Activated CD8-positive, alpha-beta T cell treated with anti-CD3 and anti-CD28 coated beads, Interleukin-2, amount 10 ng/mL, durations not matched to agents 7 days and 5 days (primary cell): ENCODE results near the gene LNPK. TPM values are rescaled to one million over a fixed set of nuclear protein-coding genes. Genes with fewer than 3 reads are reported as not detected.
"Not testable (repeated sequence)": the region's sequence is repeated elsewhere in the genome, so short reads cannot be mapped to it uniquely, and the experiment has no call there.

Experiments
- ATAC-seq: fragments of 150-1000 bp; cut with Tn5 transposase; one replicate; pipeline ENCODE4 v1.10.0; 2021; ENCODE audit warnings: moderate library complexity
- CTCF ChIA-PET: fragments of 350-600 bp; sonication (Branson Sonifier 250); formaldehyde crosslinking; loops from one replicate; lab custom pipeline; 2021; ENCODE audit warnings: antibody characterized with exemption; lab: Charles Lee
- POLR2A ChIA-PET: fragments of 350-600 bp; sonication (Branson Sonifier 250); formaldehyde crosslinking; loops from one replicate; lab custom pipeline; 2021; ENCODE audit warnings: antibody characterized with exemption; lab: Charles Lee
- DNase-seq: peaks from one replicate; pipeline ENCODE4 v3.0.0-alpha.2; 2020
- H3K27ac Mint-ChIP-seq: one replicate; pipeline ENCODE4 v1.8.0; 2021; ENCODE audit warnings: mild to moderate bottlenecking, mixed read lengths
- H3K27me3 Mint-ChIP-seq: one replicate; pipeline ENCODE4 v1.8.0; 2021; ENCODE audit warnings: low read depth, mixed read lengths
- H3K36me3 Mint-ChIP-seq: one replicate; pipeline ENCODE4 v1.8.0; 2021; ENCODE audit warnings: low read depth, mixed read lengths
- H3K4me1 Mint-ChIP-seq: one replicate; pipeline ENCODE4 v1.8.0; 2021; ENCODE audit warnings: low read depth, mixed read lengths
- H3K4me3 Mint-ChIP-seq: one replicate; pipeline ENCODE4 v1.8.0; 2021; ENCODE audit warnings: mild to moderate bottlenecking, mixed read lengths
- H3K9me3 Mint-ChIP-seq: one replicate; pipeline ENCODE4 v1.8.0; 2022; ENCODE audit warnings: mixed read lengths; ENCODE audit not compliant: insufficient read depth
- total RNA-seq, 2 experiments: library from RNA; stranded (reverse); gene quantifications; one replicate each; pipeline ENCODE4 v1.2.3, GENCODE V29; 2021

LNPK gene
- total RNA-seq, 2 experiments from 2014 or later: 49.0 to 50.2 TPM

GRCh38 chr2:175965773-175966172 is 36.3 kb downstream of the LNPK start:
- H3K36me3 Mint-ChIP-seq: peaks cover 37% of the 10 kb centered on the region
- no peak overlapping the region for H3K27ac Mint-ChIP-seq
- POLR2A ChIA-PET: no interaction called here
- H3K4me3 Mint-ChIP-seq: no peak overlapping the region
- H3K9me3 Mint-ChIP-seq: no peaks in the 10 kb centered on the region
- ATAC-seq: no peak
- no peaks in the 10 kb centered on the region for H3K27me3 Mint-ChIP-seq
- no peak for DNase-seq
- H3K4me1 Mint-ChIP-seq: no peaks in the 10 kb centered on the region
- CTCF ChIA-PET: no interaction called here

DNA sequence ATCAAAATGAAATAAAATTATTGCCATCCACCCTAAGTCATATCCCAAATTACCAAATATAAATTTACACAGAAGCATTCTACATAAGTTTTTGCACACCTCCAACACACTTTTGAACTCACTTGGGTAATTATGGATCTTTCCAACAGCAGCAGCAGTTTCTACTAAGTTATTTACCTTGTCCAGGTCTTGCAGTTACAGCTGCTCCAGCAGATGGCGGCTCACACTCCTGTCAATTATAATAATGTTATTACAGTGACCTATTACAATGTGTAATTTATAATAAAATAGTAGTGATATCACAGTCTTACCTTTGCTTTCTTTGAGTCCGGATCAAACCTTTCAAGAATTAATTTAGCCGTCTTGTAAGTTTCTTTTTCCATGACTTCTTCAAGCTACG is 37.9 kb downstream of the LNPK start:
- Mint-ChIP-seq H3K27ac (no peak overlapping the region), H3K36me3 (peaks cover 44% of the 10 kb centered on the region), H3K4me1 (no peaks in the 10 kb centered on the region), H3K9me3 (no peaks in the 10 kb centered on the region), H3K4me3 (no peak overlapping the region), H3K27me3 (no peaks in the 10 kb centered on the region)
- CTCF ChIA-PET: no interaction called here
- ATAC-seq: no peak
- POLR2A ChIA-PET: interaction anchor here (0.8 kb wide), 1 partner anchor 14 kb away, joined by 3 read pairs; no protein-coding TSS in a partner anchor
- no peak for DNase-seq

DNA sequence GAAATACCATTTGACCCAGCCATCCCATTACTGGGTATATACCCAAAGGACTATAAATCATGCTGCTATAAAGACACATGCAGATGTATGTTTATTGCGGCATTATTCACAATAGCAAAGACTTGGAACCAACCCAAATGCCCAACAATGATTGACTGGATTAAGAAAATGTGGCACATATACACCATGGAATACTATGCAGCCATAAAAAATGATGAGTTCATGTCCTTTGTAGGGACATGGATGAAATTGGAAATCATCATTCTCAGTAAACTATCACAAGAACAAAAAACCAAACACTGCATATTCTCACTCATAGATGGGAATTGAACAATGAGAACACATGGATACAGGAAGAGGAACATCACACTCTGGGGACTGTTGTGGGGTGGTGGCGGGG is 38.9 kb downstream of the LNPK start:
- H3K36me3 Mint-ChIP-seq: peaks cover 53% of the 10 kb centered on the region
- POLR2A ChIA-PET, H3K4me3 Mint-ChIP-seq, H3K9me3 Mint-ChIP-seq, DNase-seq, H3K4me1 Mint-ChIP-seq, H3K27me3 Mint-ChIP-seq, CTCF ChIA-PET, H3K27ac Mint-ChIP-seq, ATAC-seq: not testable (repeated sequence)

- peaks cover 69% of the 10 kb centered on the region for H3K36me3 Mint-ChIP-seq
- ATAC-seq (no peak), DNase-seq (no peak)
- CTCF ChIA-PET: no interaction called here
- no peak overlapping the region for H3K27ac Mint-ChIP-seq
- H3K4me3 Mint-ChIP-seq: no peak overlapping the region
- no peaks in the 10 kb centered on the region for H3K27me3 Mint-ChIP-seq
- H3K4me1 Mint-ChIP-seq: no peaks in the 10 kb centered on the region
- POLR2A ChIA-PET: no interaction called here
- H3K9me3 Mint-ChIP-seq: no peaks in the 10 kb centered on the region
Measured at GRCh38 chr2:175957845-175958244, 44.2 kb downstream of the LNPK start.

DNA sequence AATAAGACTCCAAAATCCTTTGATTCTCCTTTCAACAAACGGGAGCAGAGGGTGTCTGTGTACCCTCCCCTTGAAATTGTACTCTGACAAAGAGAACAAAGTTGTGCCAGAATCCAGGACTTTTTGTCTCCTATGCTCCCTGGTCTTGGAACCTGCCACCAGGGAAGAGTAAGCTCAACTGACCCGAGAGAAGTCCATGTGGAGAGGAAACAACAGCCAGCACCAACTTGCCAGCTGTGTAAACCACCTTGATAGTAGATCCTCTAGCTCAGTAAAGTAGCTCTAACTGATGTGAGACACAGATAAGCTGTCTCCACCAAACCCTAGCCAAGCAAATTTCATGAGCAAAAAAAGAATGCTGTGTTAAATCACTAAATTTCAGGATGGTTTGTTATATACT is 46.9 kb downstream of the LNPK start:
- POLR2A ChIA-PET: no interaction called here
- H3K9me3 Mint-ChIP-seq: no peaks in the 10 kb centered on the region

DNA sequence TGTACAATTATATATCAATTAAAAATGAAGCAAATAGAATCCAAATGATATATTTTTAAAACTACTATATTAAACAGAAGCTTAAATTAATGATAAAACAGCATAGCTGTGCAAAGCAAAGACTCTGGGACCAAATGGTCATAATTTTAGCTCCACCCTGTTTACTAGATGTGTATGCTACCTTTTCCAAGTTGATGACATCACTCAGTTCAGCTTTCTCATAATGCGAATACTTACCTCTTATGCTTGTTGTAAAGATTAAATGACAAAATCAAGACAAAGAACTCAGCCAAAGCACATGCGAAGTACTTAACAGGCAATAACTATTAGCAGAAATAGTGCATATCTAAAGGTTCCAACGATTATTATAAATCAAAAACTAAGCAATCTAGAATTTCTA is 51.6 kb downstream of the LNPK start:
- H3K4me1 Mint-ChIP-seq: no peaks in the 10 kb centered on the region
- H3K9me3 Mint-ChIP-seq: no peaks in the 10 kb centered on the region
- POLR2A ChIA-PET: interaction anchor here (0.6 kb wide), 1 partner anchor 14 kb away, joined by 3 read pairs; no protein-coding TSS in a partner anchor
- H3K4me3 Mint-ChIP-seq: no peak overlapping the region
- DNase-seq: no peak
- no peak overlapping the region for H3K27ac Mint-ChIP-seq
- CTCF ChIA-PET: no interaction called here
- ATAC-seq: no peak
- H3K27me3 Mint-ChIP-seq: no peaks in the 10 kb centered on the region
- H3K36me3 Mint-ChIP-seq: peaks cover 22% of the 10 kb centered on the region

More for the DNA sequence above, 46.9 kb downstream of the LNPK start:
- DNase-seq: no peak
- no peaks in the 10 kb centered on the region for H3K27me3 Mint-ChIP-seq
- no peak for ATAC-seq
- CTCF ChIA-PET: no interaction called here
- peaks cover 51% of the 10 kb centered on the region for H3K36me3 Mint-ChIP-seq
- H3K4me1 Mint-ChIP-seq: no peaks in the 10 kb centered on the region
- H3K4me3 Mint-ChIP-seq: no peak overlapping the region
- H3K27ac Mint-ChIP-seq: no peak overlapping the region

DNA sequence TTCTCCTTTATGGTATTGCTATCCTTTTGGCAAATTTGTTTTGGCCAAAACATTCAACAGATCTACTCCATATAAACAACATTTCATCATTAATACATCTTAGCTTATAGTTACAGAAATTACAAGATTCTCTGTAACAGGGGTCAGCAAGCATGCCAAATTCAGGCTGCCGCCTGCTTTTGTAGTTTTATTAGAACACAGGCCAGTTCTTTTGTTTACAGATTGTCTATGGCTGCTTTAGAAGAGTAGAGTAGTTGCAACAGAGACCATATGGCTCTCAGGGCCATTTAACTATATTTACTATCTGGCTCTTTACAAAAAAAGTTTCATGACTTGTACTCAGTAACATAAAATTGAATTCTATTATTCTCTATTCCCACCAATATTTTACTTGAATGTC is 53.9 kb downstream of the LNPK start:
- ChIA-PET CTCF (interaction anchor here (0.6 kb wide), 1 partner anchor 99 kb away, joined by 3 read pairs; no protein-coding TSS in a partner anchor), POLR2A (no interaction called here)
- DNase-seq: no peak
- Mint-ChIP-seq H3K4me3 (no peak overlapping the region), H3K27ac (no peak overlapping the region), H3K36me3 (peaks cover 20% of the 10 kb centered on the region), H3K4me1 (no peaks in the 10 kb centered on the region), H3K9me3 (no peaks in the 10 kb centered on the region), H3K27me3 (no peaks in the 10 kb centered on the region)
- no peak for ATAC-seq

- Mint-ChIP-seq H3K4me1 (no peaks in the 10 kb centered on the region), H3K27me3 (no peaks in the 10 kb centered on the region), H3K9me3 (no peaks in the 10 kb centered on the region), H3K27ac (no peak overlapping the region), H3K4me3 (no peak overlapping the region), H3K36me3 (peaks cover 18% of the 10 kb centered on the region)
- DNase-seq: no peak
- ChIA-PET CTCF (no interaction called here), POLR2A (no interaction called here)
- no peak for ATAC-seq
Measured at GRCh38 chr2:175947073-175947472, 55.0 kb downstream of the LNPK start.

GRCh38 chr2:175941699-175942098 is 60.4 kb downstream of the LNPK start:
- ATAC-seq (no peak), DNase-seq (no peak)
- no peaks in the 10 kb centered on the region for H3K9me3 Mint-ChIP-seq
- CTCF ChIA-PET: no interaction called here
- no peaks in the 10 kb centered on the region for H3K27me3 Mint-ChIP-seq
- peaks cover 4% of the 10 kb centered on the region for H3K4me1 Mint-ChIP-seq
- no peak overlapping the region for H3K4me3 Mint-ChIP-seq
- peaks cover 25% of the 10 kb centered on the region for H3K36me3 Mint-ChIP-seq
- POLR2A ChIA-PET: no interaction called here
- H3K27ac Mint-ChIP-seq: no peak overlapping the region

DNA sequence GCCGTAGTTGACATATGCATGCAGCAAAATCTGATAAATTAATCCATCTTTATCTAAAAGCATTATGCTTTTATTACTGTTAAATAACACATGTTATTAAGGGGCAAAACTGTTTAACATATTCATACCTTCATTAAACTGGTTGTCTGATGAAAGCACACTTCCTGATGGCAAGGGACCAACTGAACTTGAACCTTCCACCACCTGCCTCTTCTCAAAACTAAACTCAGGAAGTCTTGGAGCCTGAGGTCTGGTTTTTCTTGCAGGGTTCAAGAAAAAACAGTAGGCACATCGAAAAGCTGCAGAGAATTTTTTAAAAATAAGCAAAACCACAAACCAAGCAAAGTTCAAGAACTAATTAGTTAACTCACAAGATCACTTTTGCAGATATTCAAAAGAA is 64.9 kb downstream of the LNPK start:
- ATAC-seq (no peak), DNase-seq (no peak)
- H3K27me3 Mint-ChIP-seq: no peaks in the 10 kb centered on the region
- ChIA-PET CTCF (no interaction called here), POLR2A (no interaction called here)
- peaks cover 33% of the 10 kb centered on the region for H3K36me3 Mint-ChIP-seq
- peaks cover 4% of the 10 kb centered on the region for H3K4me1 Mint-ChIP-seq
- no peak overlapping the region for H3K4me3 Mint-ChIP-seq
- H3K27ac Mint-ChIP-seq: no peak overlapping the region
- H3K9me3 Mint-ChIP-seq: no peaks in the 10 kb centered on the region

DNA sequence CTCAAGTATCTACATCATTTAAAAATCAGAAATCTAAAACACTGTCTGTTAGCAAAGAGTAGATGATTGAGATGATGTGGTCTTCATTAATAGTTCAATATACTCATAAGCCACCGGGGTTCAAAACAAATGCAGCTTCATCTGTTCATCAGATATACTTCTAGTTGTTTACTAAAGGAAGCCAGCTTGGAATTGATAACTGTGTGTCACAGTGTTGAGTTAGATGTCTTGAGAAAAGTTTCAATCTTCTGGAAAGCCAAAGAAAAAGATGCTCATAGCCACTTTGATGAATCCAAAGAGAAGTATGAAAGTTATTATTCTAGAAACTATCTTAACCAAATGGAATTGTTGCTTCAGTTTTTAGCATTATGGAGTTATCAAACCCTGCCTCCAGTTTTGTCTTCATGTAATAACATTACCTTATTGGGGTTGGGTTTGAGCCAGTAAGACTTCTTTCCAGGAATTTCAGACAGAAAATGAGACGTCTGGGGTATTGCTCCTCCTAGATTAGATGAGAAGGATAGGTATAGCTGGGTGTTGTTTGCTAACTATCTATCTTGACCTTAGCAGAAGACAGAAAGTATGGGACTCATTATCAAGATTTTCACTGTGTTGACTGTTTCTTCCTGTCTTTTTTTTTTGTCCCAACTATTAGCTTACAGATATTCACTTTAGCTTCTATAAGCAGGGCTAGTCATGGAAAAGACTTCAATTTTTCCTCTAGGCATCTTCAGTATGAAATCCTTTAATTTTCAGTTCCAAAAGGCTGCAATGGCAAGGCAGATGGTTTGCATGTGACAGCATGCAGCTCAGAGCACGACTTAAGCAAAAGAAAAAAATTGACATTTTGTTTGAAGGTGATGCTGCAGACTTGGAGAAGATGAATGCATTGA is 66.5 kb downstream of the LNPK start:
- POLR2A ChIA-PET: no interaction called here
- no peak overlapping the region for H3K27ac Mint-ChIP-seq

GRCh38 chr2:175932675-175933074 is 69.4 kb downstream of the LNPK start:
- no peak overlapping the region for H3K4me3 Mint-ChIP-seq
- H3K27me3 Mint-ChIP-seq: no peaks in the 10 kb centered on the region
- DNase-seq (no peak), ATAC-seq (no peak)
- peaks cover 29% of the 10 kb centered on the region for H3K36me3 Mint-ChIP-seq
- CTCF ChIA-PET: no interaction called here
- no peaks in the 10 kb centered on the region for H3K9me3 Mint-ChIP-seq
- H3K27ac Mint-ChIP-seq: no peak overlapping the region
- POLR2A ChIA-PET: no interaction called here
- H3K4me1 Mint-ChIP-seq: peaks cover 9% of the 10 kb centered on the region

More for the DNA sequence above, 66.5 kb downstream of the LNPK start:
- no peak for ATAC-seq
- H3K9me3 Mint-ChIP-seq: no peaks in the 10 kb centered on the region
- no peaks in the 10 kb centered on the region for H3K27me3 Mint-ChIP-seq
- peaks cover 27% of the 10 kb centered on the region for H3K36me3 Mint-ChIP-seq
- no peak for DNase-seq
- CTCF ChIA-PET: interaction anchor here (0.6 kb wide), 1 partner anchor 29 kb away, joined by 3 read pairs; no protein-coding TSS in a partner anchor
- H3K4me3 Mint-ChIP-seq: no peak overlapping the region
- H3K4me1 Mint-ChIP-seq: peaks cover 9% of the 10 kb centered on the region
